NCI-H2227 treated with DMSO at 0.1 percent for 48 hours (cell line): Measurements from ENCODE around the gene NAPA.

Experiments used
- DNase-seq: peaks from one replicate; lab custom pipeline; 2025; lab: John Stamatoyannopoulos, UW

NAPA gene

GRCh38 chr19:47458672-47459071 lies 56.2 kb downstream of the NAPA start:
- no peak for DNase-seq

DNA sequence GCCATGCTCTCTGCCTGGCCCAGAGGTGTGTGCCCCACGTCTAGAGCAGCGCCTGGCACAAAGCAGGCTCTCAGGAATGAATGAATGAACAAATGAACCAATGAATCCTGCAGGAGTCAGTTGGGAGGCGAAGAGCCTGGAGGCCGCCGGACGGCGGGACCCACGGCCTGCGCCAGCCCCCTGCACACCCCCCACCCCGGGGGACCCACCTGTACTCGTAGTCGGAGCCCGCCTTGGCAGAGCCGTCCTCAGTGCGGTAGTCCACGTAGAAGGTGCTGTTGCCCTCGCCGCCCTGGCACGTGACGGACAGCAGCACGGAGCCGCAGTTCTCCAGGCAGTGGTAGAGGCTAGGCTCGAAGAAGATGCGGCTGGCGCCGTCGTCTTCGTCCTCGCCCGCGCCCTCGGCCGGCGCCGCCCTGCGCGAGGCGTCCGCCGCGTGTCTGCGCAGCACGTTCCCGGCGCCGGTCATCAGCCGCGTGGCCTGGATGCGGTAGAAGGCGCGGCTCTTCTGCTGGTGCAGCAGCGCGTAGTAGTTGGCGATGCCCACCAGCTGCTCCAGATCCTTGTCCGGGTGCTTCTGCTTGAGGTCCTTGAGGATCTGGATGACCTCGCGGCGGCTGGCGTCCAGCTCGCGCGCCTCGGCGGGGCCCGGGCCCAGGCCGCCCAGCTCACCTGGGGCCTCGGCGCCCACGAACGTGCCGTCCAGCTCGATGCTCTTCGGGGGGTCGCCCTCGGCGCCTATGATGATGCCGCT lies 58.0 kb downstream of the NAPA start:
- no peak for DNase-seq

GRCh38 chr19:47450478-47450877 lies 64.4 kb downstream of the NAPA start:
- DNase-seq = no peak

- DNase-seq = no peak
Observed at GRCh38 chr19:47448360-47448727, 66.5 kb downstream of the NAPA start.

- no peak for DNase-seq
Observed at GRCh38 chr19:47447470-47448359, 67.1 kb downstream of the NAPA start.

- DNase-seq = no peak
Observed at GRCh38 chr19:47446534-47447469, 68.1 kb downstream of the NAPA start.

DNA sequence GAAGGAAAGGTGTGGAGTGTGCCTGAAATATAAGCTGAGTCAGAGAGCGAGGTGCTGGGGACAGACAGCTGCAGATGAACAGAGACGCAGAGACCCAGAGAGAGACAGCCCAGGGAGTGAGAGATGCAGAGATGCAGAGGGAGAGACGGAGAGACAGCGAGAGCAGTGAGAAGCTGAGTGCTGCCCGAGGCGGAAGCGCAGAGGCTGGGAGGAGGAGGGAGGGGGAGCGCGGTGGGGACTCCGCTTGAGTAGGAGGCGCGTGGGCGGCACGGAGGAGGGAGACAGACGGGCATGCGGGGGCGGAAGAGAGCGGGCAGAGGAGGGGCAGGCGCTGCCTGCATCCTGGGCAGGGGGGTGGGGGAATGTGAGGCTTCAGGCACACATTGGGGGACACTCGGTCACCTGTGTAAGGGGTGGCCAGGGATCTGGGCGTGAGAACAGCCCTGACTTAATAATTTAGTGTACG lies 68.9 kb downstream of the NAPA start:
- peak; percentile 58 for DNase-seq

- no peak for DNase-seq
Observed at GRCh38 chr19:47445527-47445926, 69.3 kb downstream of the NAPA start.

DNA sequence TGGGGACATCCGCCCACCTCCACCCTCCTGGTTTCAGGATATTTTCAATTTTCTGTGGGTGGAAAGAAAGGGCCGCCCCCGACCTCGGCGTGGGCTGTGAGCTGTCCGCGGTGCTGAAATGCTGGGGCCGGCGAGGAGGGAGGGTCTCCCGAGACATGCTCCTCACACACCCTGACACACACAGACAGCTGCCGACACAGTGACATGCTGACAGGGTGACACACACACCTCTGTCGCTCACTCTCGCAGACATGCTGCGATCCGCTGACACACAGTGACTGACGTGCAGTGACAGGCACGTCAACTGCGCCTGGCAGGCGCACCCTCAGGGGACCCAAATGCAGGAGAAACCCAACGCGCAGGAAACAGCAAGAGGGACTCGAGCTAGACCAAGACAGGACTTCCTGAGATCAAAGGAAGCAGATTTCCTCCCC lies 70.5 kb downstream of the NAPA start:
- DNase-seq = no peak

DNA sequence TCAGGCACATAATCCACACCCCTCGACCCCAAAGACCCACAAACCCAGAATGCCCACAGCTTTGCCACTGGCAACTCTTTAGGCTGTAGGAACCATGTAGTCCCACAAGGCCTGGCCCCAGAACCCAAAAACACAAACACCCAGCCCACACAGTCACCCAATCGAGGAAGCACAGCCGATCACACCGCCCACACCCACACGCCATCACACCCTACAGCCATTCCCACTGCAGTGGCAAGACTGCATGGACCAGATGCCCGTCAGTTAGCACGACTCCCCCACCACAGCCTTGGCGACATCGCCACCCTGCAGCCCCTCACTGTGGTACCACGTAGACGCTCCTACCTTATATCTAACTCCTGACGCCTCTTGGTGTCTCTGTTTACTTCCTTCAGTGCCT lies 71.5 kb downstream of the NAPA start:
- no peak for DNase-seq

- DNase-seq = no peak
Observed at GRCh38 chr19:47438793-47439220, 76.1 kb downstream of the NAPA start.
